HG02852 (cell line): Measurements from ENCODE around the gene DLGAP1.
A peak's percentile ranks its signal among the peaks of the same experiment; 100 is the strongest.
"Not testable (repeated sequence)": the region's sequence is repeated elsewhere in the genome, so short reads cannot be mapped to it uniquely, and the experiment has no call there.

Experiments
- ATAC-seq: cut with Tn5 transposase; IDR thresholded peaks from one replicate; pipeline ENCODE4 v1.9.1; 2021; ENCODE audit warnings: mild to moderate bottlenecking, moderate library complexity; ENCODE audit not compliant: unreplicated experiment

The DLGAP1 gene

DNA sequence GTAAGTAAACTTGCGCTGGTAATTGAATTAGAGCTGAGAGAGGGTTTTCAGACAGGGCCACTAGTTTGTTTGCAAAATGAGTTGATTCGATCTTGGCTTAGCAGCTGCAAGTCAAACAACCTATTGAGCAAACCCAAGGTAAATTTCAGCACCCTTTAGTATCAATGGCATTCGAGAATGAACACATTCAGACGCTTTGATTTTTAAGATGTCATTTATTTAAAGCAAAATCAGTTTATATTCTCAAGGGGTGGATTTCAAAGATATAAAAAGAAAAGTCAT, 960.9 kb downstream of the DLGAP1 start:
- no peak for ATAC-seq

DNA sequence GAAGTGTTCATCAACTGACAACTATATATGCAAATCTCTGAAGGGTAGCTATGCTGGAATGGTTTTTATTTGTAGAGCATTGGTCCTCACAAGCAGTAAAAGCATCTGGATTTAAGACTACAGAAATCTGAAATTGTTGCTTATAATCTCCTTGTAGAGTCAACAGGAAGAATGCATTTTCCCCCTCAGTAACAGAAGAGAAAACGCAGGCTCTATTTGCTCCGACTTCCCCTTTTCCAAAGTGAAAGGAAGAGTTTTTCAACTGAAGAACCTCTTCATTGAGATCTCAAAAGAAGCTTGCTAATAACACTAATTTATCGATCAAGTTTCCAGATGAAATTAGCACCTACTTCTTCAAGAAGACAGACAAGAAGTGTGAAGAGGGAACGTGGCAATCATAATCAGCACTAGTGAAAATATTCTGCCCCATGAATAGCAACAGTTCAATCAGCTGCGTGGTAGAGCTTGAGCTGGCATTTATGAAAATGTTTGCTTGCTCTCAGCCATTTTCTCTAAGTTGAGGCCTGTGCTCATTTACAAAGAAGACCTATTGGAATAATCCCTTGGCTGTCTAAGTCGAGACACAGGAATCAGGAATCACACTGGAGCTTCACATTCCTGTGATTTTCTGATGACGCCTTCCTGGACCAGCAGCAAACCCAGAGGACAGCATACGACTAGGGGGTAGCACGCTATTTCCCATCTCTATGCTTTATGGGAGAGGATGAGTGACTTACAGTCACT, 961.4 kb downstream of the DLGAP1 start:
- no peak for ATAC-seq

- no peak for ATAC-seq
These were observed 962.4 kb downstream of the DLGAP1 start for GRCh38 chr18:3492721-3493120.

DNA sequence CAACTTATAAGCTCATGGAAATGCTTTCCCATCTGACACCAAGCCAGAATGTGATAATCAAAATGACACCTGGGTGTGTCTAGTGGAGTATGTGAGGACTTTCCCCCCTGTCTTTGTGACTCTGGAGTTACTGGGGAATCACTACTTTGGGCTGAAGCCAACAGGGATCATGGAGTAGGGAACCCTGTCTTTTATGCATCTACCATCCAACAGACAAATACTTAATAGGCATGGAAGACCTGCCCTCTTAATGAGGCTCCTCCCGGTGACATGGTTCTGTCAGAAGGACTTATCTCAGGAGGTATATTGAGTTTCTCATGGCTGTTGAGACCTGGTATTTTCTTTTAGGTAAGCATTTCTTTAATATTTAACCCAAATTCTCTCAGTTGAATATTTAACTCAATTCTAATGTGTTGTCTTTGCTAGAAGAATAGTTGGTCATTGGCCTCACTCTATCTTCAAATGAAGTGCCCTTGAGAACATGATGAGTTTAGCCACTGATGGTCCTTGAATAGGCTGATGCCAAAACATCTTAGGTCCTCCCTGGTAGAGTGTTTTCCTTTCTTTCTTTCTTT, 963.0 kb downstream of the DLGAP1 start:
- no peak for ATAC-seq

- no peak for ATAC-seq
These were observed 965.6 kb downstream of the DLGAP1 start for GRCh38 chr18:3489462-3489861.

DNA sequence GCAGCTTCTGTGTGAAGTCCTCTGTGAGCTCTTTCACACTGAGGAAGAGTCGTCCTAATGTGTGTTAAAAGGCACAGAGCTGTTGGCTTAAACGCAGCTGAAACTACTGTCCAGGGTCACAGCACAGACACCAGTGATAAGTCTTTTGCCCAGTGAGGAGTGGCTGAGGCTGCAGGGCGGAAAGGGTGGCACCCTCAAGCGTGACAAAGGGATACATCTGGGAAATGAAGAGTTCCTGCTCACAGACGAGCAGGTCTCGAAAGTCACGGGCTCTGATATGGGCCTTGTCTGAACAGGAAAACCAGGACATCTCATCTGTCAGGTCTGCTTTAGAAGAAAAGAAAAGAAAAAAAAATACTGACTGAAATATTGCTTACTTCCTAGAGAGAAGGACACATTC, 968.6 kb downstream of the DLGAP1 start:
- ATAC-seq: no peak

- peak; percentile 60 for ATAC-seq
These were observed 969.7 kb downstream of the DLGAP1 start for GRCh38 chr18:3485153-3486149.

DNA sequence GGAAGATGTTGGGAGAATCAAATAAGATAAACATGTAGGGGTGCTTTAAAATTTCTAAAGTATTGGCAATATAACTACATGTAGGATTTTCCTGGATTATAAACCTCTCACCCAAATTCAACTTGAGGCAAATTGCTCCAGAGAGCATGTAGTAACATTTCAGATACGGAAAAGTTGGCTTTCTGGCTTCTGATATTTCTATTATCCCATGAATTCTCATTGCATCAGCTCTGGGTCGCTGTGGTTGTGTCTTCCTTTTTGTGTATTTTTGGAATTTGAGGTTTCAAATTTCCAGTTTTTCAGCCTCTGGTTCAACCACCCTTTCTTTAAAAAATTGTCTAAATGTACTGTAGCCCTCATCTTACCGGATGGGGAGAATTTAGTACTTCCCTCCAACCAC, 972.8 kb downstream of the DLGAP1 start:
- ATAC-seq: no peak

GRCh38 chr18:3481696-3482210, 973.4 kb downstream of the DLGAP1 start:
- peak; percentile 56 for ATAC-seq

DNA sequence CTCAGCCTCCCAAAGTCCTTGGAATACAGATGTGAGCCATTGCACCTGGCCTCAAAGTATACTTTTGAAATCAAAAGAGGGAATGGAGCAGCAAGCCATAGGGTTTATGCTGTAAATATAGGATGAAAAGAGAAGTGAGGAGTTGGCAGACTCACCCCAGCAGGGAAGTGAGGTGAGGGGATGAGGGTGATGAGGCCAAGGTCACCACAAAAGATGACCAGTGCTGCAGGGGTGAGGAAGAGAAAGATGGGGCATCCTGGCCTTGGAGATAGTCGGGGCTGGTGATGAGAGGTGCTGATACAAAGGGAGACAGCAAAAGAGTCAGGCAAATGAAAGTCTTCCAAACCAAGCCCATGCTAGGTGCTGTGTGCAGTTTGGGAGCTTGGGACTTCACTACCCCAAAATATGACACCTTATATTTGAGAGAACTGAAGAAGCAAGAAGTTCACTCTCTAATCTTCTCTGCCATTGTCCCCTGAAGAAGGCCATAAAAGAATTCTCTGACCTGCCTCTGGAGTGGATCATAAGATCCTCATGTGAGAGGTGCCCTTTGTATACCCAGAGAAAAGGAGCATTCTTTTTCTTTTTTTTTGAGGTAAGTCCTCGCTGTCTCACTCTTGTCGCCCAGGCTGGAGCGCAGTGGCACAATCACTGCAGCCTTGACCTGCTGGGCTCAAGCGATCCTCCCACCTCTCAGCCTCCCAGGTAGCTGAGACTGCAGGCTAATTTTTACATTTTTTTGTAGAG, 974.1 kb downstream of the DLGAP1 start:
- no peak for ATAC-seq

DNA sequence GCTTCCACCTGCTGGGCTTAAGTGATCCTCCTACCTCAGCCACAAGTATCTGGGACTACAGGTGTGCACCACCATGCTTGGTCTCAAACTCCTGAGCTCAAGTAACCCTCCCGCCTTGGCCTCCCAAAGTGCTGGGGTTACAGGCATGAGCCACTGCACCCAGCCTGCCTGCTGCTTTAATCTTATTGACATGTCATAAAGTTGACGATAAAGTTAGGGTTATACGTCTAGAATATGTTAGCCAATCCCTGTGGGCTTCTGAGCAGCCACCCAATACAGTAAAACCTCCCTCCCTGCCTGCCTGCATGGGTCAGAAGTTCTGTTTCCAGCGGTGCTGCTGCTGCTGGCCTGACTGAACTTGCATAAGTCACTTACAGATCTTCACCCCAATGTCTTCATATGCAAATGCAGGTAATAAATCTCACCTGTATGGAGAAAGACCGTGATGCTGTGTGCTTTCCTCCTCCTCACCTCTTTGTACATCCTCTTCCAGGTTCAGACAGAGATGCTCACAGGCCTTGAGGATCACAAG, 975.1 kb downstream of the DLGAP1 start:
- no peak for ATAC-seq

DNA sequence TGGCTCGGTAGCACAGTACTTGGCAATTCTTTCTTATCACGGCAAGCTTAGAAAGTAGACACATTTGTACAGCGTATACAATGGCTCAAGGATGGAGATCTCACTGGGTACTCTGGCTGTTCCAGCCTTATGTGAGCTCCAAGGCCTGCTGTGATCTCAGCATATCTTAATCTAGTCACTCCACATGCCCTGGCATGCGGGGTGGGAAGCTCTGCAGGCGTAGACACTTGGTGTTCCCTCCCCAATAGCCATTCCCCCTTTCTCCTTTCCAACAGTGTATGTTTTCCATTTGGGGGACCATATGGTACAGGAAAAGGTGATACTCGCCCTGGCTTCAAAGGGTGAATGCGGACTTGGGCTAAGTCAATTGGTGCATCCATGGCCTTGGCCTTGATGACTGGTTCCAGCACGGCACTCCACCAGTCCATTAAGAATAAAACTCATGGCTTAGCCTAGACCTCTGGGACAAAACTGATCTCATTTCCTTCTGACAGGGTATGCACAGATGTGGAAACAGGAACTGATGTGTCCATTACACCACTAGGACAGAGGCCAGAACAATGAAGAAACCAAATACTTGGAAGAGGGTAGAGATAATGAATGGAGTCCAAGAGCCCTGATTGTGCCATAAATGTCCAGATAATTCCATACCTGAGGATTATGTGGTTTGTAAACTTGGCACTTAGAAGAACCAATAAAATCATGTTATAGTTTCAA, 976.7 kb downstream of the DLGAP1 start:
- ATAC-seq: no peak

GRCh38 chr18:3472681-3473544, 982.2 kb downstream of the DLGAP1 start:
- ATAC-seq: peak; percentile 61

DNA sequence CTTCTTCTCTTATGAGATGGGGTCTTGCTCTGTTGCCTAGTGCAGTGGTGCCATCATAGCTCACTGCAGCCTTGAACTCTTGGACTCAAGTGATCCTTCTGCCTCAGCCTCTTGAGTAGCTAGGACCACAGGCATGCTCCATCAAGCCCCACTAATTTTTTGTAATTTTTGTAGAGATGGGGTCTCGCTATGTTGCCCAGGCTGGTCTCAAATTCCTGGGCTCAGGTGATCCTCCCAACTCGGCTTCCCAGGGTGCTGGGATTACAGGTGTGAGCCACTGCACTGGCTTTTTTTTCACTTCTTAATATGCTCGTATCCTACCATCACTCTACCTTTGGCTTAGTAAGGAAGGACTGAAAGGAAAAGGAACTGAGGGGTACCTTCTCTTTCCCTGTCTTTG, 983.0 kb downstream of the DLGAP1 start:
- not testable (repeated sequence) for ATAC-seq

GRCh38 chr18:3471141-3471648, 983.9 kb downstream of the DLGAP1 start:
- no peak for ATAC-seq

GRCh38 chr18:3468833-3469232, 986.3 kb downstream of the DLGAP1 start:
- ATAC-seq: no peak

- no peak for ATAC-seq
These were observed 986.9 kb downstream of the DLGAP1 start for GRCh38 chr18:3468066-3468705.

- ATAC-seq: no peak
These were observed 988.2 kb downstream of the DLGAP1 start for GRCh38 chr18:3466872-3467271.
